Keratinocyte (primary cell): ENCODE data around the gene KDM4B. TPM values are rescaled to one million over a fixed set of nuclear protein-coding genes. Genes with fewer than 3 reads are reported as not detected.

Experiments used
- DNase-seq: peaks from one replicate; pipeline ENCODE4 v3.0.0-alpha.2; 2011; ENCODE audit warnings: low read depth, missing footprints, low spot score
- FAIRE-seq: peaks from 2 replicates; lab custom pipeline; 2011; peaks lifted over from hg19 to GRCh38; lab: Jason Lieb, UNC
- H2AFZ ChIP-seq: 2 replicates; pipeline ENCODE4 v1.6.0; 2012; ENCODE audit warnings: low read length, control low read depth, inconsistent platforms; ENCODE audit not compliant: control insufficient read depth
- H3K27ac ChIP-seq: 2 replicates; pipeline ENCODE4 v1.5.1; 2011; ENCODE audit warnings: low read length; ENCODE audit not compliant: control insufficient read depth, insufficient read depth
- H3K27me3 ChIP-seq: 3 replicates; pipeline ENCODE4 v1.6.0; 2011; ENCODE audit warnings: low read length; ENCODE audit not compliant: control insufficient read depth, insufficient read depth; ENCODE audit errors: extremely low read depth
- H3K36me3 ChIP-seq, 2 experiments: 2 replicates in 1 of 2; 3 replicates in 1 of 2; pipeline ENCODE4 v1.5.1; 2011; ENCODE audit warnings: low read length in 2 of 2, mild to moderate bottlenecking in 1 of 2; ENCODE audit not compliant: control insufficient read depth in 2 of 2, insufficient read depth in 2 of 2; ENCODE audit errors: extremely low read depth in 1 of 2
- H3K4me1 ChIP-seq: 3 replicates; pipeline ENCODE4 v1.5.1; 2011; ENCODE audit warnings: low read length; ENCODE audit not compliant: control insufficient read depth, insufficient read depth; ENCODE audit errors: extremely low read depth
- H3K4me2 ChIP-seq: 3 replicates; pipeline ENCODE4 v1.6.0; 2011; ENCODE audit warnings: low read depth, low read length; ENCODE audit not compliant: control insufficient read depth, insufficient read depth; ENCODE audit errors: extremely low read depth
- H3K4me3 ChIP-seq, 3 experiments: fragments of 200-600 bp in 1 of 3; sonication (generic) in 1 of 3; 2 replicates in 2 of 3; 3 replicates in 1 of 3; pipeline ENCODE4 v1.5.1; 2011 to 2016; ENCODE audit warnings: low read length in 3 of 3, mild to moderate bottlenecking in 3 of 3, control low read depth in 2 of 3, inconsistent platforms in 1 of 3, low read depth in 1 of 3, mixed read lengths in 1 of 3, mixed run types in 1 of 3, moderate library complexity in 1 of 3; ENCODE audit not compliant: control insufficient read depth in 2 of 3, insufficient read depth in 2 of 3; ENCODE audit errors: extremely low read depth in 1 of 3
- H3K79me2 ChIP-seq: 2 replicates; pipeline ENCODE4 v1.6.0; 2012; ENCODE audit warnings: low read length; ENCODE audit not compliant: control insufficient read depth, insufficient read depth
- H3K9ac ChIP-seq: 3 replicates; pipeline ENCODE4 v1.6.0; 2011; ENCODE audit warnings: low read length; ENCODE audit not compliant: control insufficient read depth, insufficient read depth; ENCODE audit errors: extremely low read depth
- H3K9me1 ChIP-seq: 3 replicates; pipeline ENCODE4 v1.6.0; 2011; ENCODE audit warnings: low read length; ENCODE audit not compliant: control insufficient read depth, insufficient read depth; ENCODE audit errors: extremely low read depth
- H3K9me3 ChIP-seq: 2 replicates; pipeline ENCODE4 v1.5.1; 2012; ENCODE audit warnings: low read depth, low read length; ENCODE audit not compliant: control insufficient read depth
- H4K20me1 ChIP-seq: 3 replicates; pipeline ENCODE4 v1.6.0; 2011; ENCODE audit warnings: low read length; ENCODE audit not compliant: control insufficient read depth, insufficient read depth; ENCODE audit errors: extremely low read depth
- CTCF ChIP-seq, 3 experiments: IDR thresholded peaks in 1 of 3; conservative IDR thresholded peaks in 1 of 3; optimal IDR thresholded peaks in 1 of 3; 2 replicates in 2 of 3; 3 replicates in 1 of 3; pipeline versions ENCODE3 to v1.5.1; 2011; ENCODE audit warnings: low read length in 3 of 3, mild to moderate bottlenecking in 3 of 3, moderate library complexity in 2 of 3, control low read depth in 1 of 3, inconsistent platforms in 1 of 3; ENCODE audit not compliant: insufficient read depth in 2 of 3; ENCODE audit errors: extremely low read depth in 1 of 3
- EZH2 ChIP-seq: IDR thresholded peaks from one replicate; pipeline ENCODE4 v1.6.1; 2012; ENCODE audit warnings: inconsistent platforms, mild to moderate bottlenecking, low read length, moderate library complexity
- dilution Hi-C: fragments of 300-500 bp; cut with MboI; formaldehyde crosslinking; loops from one replicate; pipeline ENCODE4 v1.7.0; 2020; ENCODE audit warnings: low sequenced_read_pairs; ENCODE audit not compliant: extremely low pct_ligation_motif_present
- polyA plus RNA-seq, 5 experiments: library from polyadenylated mRNA; depleted of rRNA in 3 of 5; stranded (reverse) in 3 of 5; stranded (forward) in 1 of 5; unstranded in 1 of 5; fragments of >200 nt; gene quantifications; 1 replicate in 1 of 5; 2 replicates in 3 of 5; 3 replicates in 1 of 5; pipeline versions ENCODE4 v1.2.1 to v1.2.3, GENCODE V29; 2011 to 2012; ENCODE audit warnings: missing spikeins in 2 of 5, low read depth in 1 of 5, low replicate concordance in 1 of 5

The KDM4B gene
- polyA plus RNA-seq, 1 donor (not counting 4 experiments of a cell fraction or from before 2014, with no cell fraction given), result 6.2 TPM

GRCh38 chr19:4988770-4989251 is 19.9 kb downstream of the KDM4B start:
- H3K27ac ChIP-seq, result no peak overlapping the region
- no peak overlapping the region for H3K9ac ChIP-seq
- H3K79me2 ChIP-seq, result peaks cover 75% of the 10 kb centered on the region

GRCh38 chr19:4990306-4990705 is 21.4 kb downstream of the KDM4B start:
- Histone ChIP-seq H3K4me3 (no peak overlapping the region), H2AFZ (no peak overlapping the region), H3K9ac (no peak overlapping the region), H3K27ac (no peak overlapping the region), H3K9me3 (no peaks in the 10 kb centered on the region), H3K4me2 (no peak overlapping the region), H3K79me2 (peaks cover 72% of the 10 kb centered on the region), H3K36me3 (peaks cover 2 to 5% of the 10 kb centered on the region in 2 experiments), H3K4me1 (peaks cover 3% of the 10 kb centered on the region), H3K9me1 (no peaks in the 10 kb centered on the region), H4K20me1 (peaks cover 14% of the 10 kb centered on the region), H3K27me3 (no peaks in the 10 kb centered on the region)
- dilution Hi-C loops, result no loop called here
- FAIRE-seq (no peak), DNase-seq (no peak)
- TF ChIP-seq CTCF (optimal IDR thresholded peaks at IDR 0.05 in 1 of 3, IDR thresholded peaks at IDR 0.05 in 1 of 3, conservative IDR thresholded peaks at IDR 0.05 in 1 of 3; ENCODE audit: extremely low read depth in 1 of 3, insufficient read depth in 2 of 3, low read length in 3 of 3), result no peak

More at GRCh38 chr19:4988770-4989251, 19.9 kb downstream of the KDM4B start:
- no peak for DNase-seq
- H3K4me3 ChIP-seq, result no peak overlapping the region
- TF ChIP-seq CTCF (optimal IDR thresholded peaks at IDR 0.05 in 1 of 3, IDR thresholded peaks at IDR 0.05 in 1 of 3, conservative IDR thresholded peaks at IDR 0.05 in 1 of 3; ENCODE audit: extremely low read depth in 1 of 3, insufficient read depth in 2 of 3, low read length in 3 of 3) (no peak), EZH2 (no peak)
- peaks cover 3 to 5% of the 10 kb centered on the region in 2 experiments for H3K36me3 ChIP-seq
- dilution Hi-C loops, result no loop called here
- no peak overlapping the region for H3K4me2 ChIP-seq
- no peak overlapping the region for H2AFZ ChIP-seq
- H3K9me1 ChIP-seq, result no peaks in the 10 kb centered on the region
- H3K27me3 ChIP-seq, result no peaks in the 10 kb centered on the region
- no peak for FAIRE-seq
- H3K4me1 ChIP-seq, result peaks cover 3% of the 10 kb centered on the region
- H4K20me1 ChIP-seq, result peaks cover 13% of the 10 kb centered on the region
- H3K9me3 ChIP-seq, result no peaks in the 10 kb centered on the region
